Measurements from ENCODE around the gene FAM89A. TPM values are rescaled to one million over a fixed set of nuclear protein-coding genes. Genes with fewer than 3 reads are reported as not detected.

Gene FAM89A
- polyA plus RNA-seq, 1 donor (not counting 4 experiments of a cell fraction or from before 2014, with no cell fraction given) = 32.3 TPM

- no peak for TF ChIP-seq EZH2 (IDR thresholded peaks at IDR 0.05; ENCODE audit: low read length)
- TF ChIP-seq, protein P1, sequence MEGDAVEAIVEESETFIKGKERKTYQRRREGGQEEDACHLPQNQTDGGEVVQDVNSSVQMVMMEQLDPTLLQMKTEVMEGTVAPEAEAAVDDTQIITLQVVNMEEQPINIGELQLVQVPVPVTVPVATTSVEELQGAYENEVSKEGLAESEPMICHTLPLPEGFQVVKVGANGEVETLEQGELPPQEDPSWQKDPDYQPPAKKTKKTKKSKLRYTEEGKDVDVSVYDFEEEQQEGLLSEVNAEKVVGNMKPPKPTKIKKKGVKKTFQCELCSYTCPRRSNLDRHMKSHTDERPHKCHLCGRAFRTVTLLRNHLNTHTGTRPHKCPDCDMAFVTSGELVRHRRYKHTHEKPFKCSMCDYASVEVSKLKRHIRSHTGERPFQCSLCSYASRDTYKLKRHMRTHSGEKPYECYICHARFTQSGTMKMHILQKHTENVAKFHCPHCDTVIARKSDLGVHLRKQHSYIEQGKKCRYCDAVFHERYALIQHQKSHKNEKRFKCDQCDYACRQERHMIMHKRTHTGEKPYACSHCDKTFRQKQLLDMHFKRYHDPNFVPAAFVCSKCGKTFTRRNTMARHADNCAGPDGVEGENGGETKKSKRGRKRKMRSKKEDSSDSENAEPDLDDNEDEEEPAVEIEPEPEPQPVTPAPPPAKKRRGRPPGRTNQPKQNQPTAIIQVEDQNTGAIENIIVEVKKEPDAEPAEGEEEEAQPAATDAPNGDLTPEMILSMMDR (optimal IDR thresholded peaks at IDR 0.05 in 1 of 3, IDR thresholded peaks at IDR 0.05 in 1 of 3, conservative IDR thresholded peaks at IDR 0.05 in 1 of 3; ENCODE audit: extremely low read depth in 1 of 3, insufficient read depth in 2 of 3, low read length in 3 of 3) = no peak
- Histone ChIP-seq H3K36me3 (ENCODE audit: control insufficient read depth in 2 of 2, extremely low read depth in 1 of 2, insufficient read depth in 2 of 2, low read length in 2 of 2) (no peaks in the 10 kb centered on the region), H3K9me1 (ENCODE audit: control insufficient read depth, extremely low read depth, insufficient read depth, low read length) (no peaks in the 10 kb centered on the region), H3K79me2 (ENCODE audit: control insufficient read depth, insufficient read depth, low read length) (peaks cover 36% of the 10 kb centered on the region), H3K9ac (ENCODE audit: control insufficient read depth, extremely low read depth, insufficient read depth, low read length) (no peak overlapping the region), H3K27ac (ENCODE audit: control insufficient read depth, insufficient read depth, low read length) (no peak overlapping the region), H3K4me2 (ENCODE audit: control insufficient read depth, extremely low read depth, insufficient read depth, low read depth, low read length) (no peak overlapping the region), H3K4me3 (ENCODE audit: control insufficient read depth in 2 of 3, extremely low read depth in 1 of 3, insufficient read depth in 2 of 3, low read depth in 1 of 3, low read length in 3 of 3) (no peak overlapping the region), H3K9me3 (ENCODE audit: control insufficient read depth, low read depth, low read length) (no peaks in the 10 kb centered on the region), H3K27me3 (ENCODE audit: control insufficient read depth, extremely low read depth, insufficient read depth, low read length) (no peaks in the 10 kb centered on the region), H2AFZ (ENCODE audit: control insufficient read depth, low read length) (no peak overlapping the region), H3K4me1 (ENCODE audit: control insufficient read depth, extremely low read depth, insufficient read depth, low read length) (peaks cover 19% of the 10 kb centered on the region), H4K20me1 (ENCODE audit: control insufficient read depth, extremely low read depth, insufficient read depth, low read length) (no peaks in the 10 kb centered on the region)
- FAIRE-seq (no peak), DNase-seq (ENCODE audit: low read depth, low spot score) (no peak)
- dilution Hi-C loops (cut with MboI; ENCODE audit: extremely low pct_ligation_motif_present, low sequenced_read_pairs) = no loop called here
Measured at GRCh38 chr1:231036416-231036815, 3.6 kb downstream of the FAM89A start.

GRCh38 chr1:231035799-231036198, 4.3 kb downstream of the FAM89A start:
- Histone ChIP-seq H2AFZ (ENCODE audit: control insufficient read depth, low read length) (no peak overlapping the region), H3K27ac (ENCODE audit: control insufficient read depth, insufficient read depth, low read length) (no peak overlapping the region), H3K4me3 (ENCODE audit: control insufficient read depth in 2 of 3, extremely low read depth in 1 of 3, insufficient read depth in 2 of 3, low read depth in 1 of 3, low read length in 3 of 3) (no peak overlapping the region), H3K9me1 (ENCODE audit: control insufficient read depth, extremely low read depth, insufficient read depth, low read length) (no peaks in the 10 kb centered on the region), H3K4me1 (ENCODE audit: control insufficient read depth, extremely low read depth, insufficient read depth, low read length) (peaks cover 16% of the 10 kb centered on the region), H4K20me1 (ENCODE audit: control insufficient read depth, extremely low read depth, insufficient read depth, low read length) (no peaks in the 10 kb centered on the region), H3K4me2 (ENCODE audit: control insufficient read depth, extremely low read depth, insufficient read depth, low read depth, low read length) (no peak overlapping the region), H3K9ac (ENCODE audit: control insufficient read depth, extremely low read depth, insufficient read depth, low read length) (no peak overlapping the region), H3K9me3 (ENCODE audit: control insufficient read depth, low read depth, low read length) (no peaks in the 10 kb centered on the region), H3K27me3 (ENCODE audit: control insufficient read depth, extremely low read depth, insufficient read depth, low read length) (no peaks in the 10 kb centered on the region), H3K79me2 (ENCODE audit: control insufficient read depth, insufficient read depth, low read length) (peaks cover 39% of the 10 kb centered on the region), H3K36me3 (ENCODE audit: control insufficient read depth in 2 of 2, extremely low read depth in 1 of 2, insufficient read depth in 2 of 2, low read length in 2 of 2) (no peaks in the 10 kb centered on the region)
- TF ChIP-seq, protein P1 (optimal IDR thresholded peaks at IDR 0.05 in 1 of 3, IDR thresholded peaks at IDR 0.05 in 1 of 3, conservative IDR thresholded peaks at IDR 0.05 in 1 of 3; ENCODE audit: extremely low read depth in 1 of 3, insufficient read depth in 2 of 3, low read length in 3 of 3) = no peak
- TF ChIP-seq EZH2 (IDR thresholded peaks at IDR 0.05; ENCODE audit: low read length) = no peak
- no peak for DNase-seq (ENCODE audit: low read depth, low spot score)
- no peak for FAIRE-seq
- dilution Hi-C loops (cut with MboI; ENCODE audit: extremely low pct_ligation_motif_present, low sequenced_read_pairs) = no loop called here

Measured in keratinocyte (primary cell).